Activated CD8-positive, alpha-beta memory T cell treated with anti-CD3 and anti-CD28 coated beads for 24 hours (primary cell): Measurements from ENCODE around the gene WNT7A.

Experiments
- DNase-seq: peaks from one replicate; pipeline ENCODE4 v3.0.0-alpha.2; 2020

The WNT7A gene

GRCh38 chr3:13844911-13845310 is 35.0 kb downstream of the WNT7A start:
- no peak for DNase-seq

- no peak for DNase-seq
Measured at GRCh38 chr3:13844286-13844685, 35.6 kb downstream of the WNT7A start.

- no peak for DNase-seq
Measured at GRCh38 chr3:13843351-13843750, 36.5 kb downstream of the WNT7A start.

- no peak for DNase-seq
Measured at GRCh38 chr3:13842226-13842625, 37.6 kb downstream of the WNT7A start.

GRCh38 chr3:13841826-13842225 is 38.0 kb downstream of the WNT7A start:
- no peak for DNase-seq

GRCh38 chr3:13841141-13841540 is 38.7 kb downstream of the WNT7A start:
- no peak for DNase-seq

- DNase-seq, result no peak
Measured at GRCh38 chr3:13840456-13840855, 39.4 kb downstream of the WNT7A start.

GRCh38 chr3:13839726-13840340 is 40.0 kb downstream of the WNT7A start:
- DNase-seq, result no peak

GRCh38 chr3:13839253-13839652 is 40.6 kb downstream of the WNT7A start:
- no peak for DNase-seq

- DNase-seq, result no peak
Measured at GRCh38 chr3:13838421-13838820, 41.5 kb downstream of the WNT7A start.

GRCh38 chr3:13837751-13838150 is 42.1 kb downstream of the WNT7A start:
- no peak for DNase-seq

- DNase-seq, result no peak
Measured at GRCh38 chr3:13836658-13837587, 42.9 kb downstream of the WNT7A start.

GRCh38 chr3:13835246-13835645 is 44.6 kb downstream of the WNT7A start:
- no peak for DNase-seq

- no peak for DNase-seq
Measured at GRCh38 chr3:13834258-13835035, 45.4 kb downstream of the WNT7A start.

- no peak for DNase-seq
Measured at GRCh38 chr3:13833506-13834257, 46.2 kb downstream of the WNT7A start.

- no peak for DNase-seq
Measured at GRCh38 chr3:13832130-13832529, 47.7 kb downstream of the WNT7A start.

- no peak for DNase-seq
Measured at GRCh38 chr3:13831386-13831996, 48.4 kb downstream of the WNT7A start.

GRCh38 chr3:13829311-13829710 is 50.6 kb downstream of the WNT7A start:
- DNase-seq, result no peak

GRCh38 chr3:13828501-13829265 is 51.2 kb downstream of the WNT7A start:
- DNase-seq, result no peak

- no peak for DNase-seq
Measured at GRCh38 chr3:13827699-13828098, 52.2 kb downstream of the WNT7A start.

GRCh38 chr3:13827256-13827655 is 52.6 kb downstream of the WNT7A start:
- DNase-seq, result no peak

- DNase-seq, result no peak
Measured at GRCh38 chr3:13826672-13827071, 53.2 kb downstream of the WNT7A start.
